Kidney glomerular epithelial cell (primary cell): ENCODE measurements around the gene LRPAP1.

Experiments
- DNase-seq: peaks from one replicate; lab custom pipeline; 2025; lab: John Stamatoyannopoulos, UW

The LRPAP1 gene

GRCh38 chr4:3485011-3485791, 47.0 kb downstream of the LRPAP1 start:
- no peak for DNase-seq

- peak; percentile 94 for DNase-seq
These were observed 47.9 kb downstream of the LRPAP1 start for GRCh38 chr4:3484057-3484973.

- DNase-seq, result no peak
These were observed 48.7 kb downstream of the LRPAP1 start for GRCh38 chr4:3483471-3483921.

GRCh38 chr4:3482707-3483106, 49.5 kb downstream of the LRPAP1 start:
- no peak for DNase-seq

GRCh38 chr4:3481783-3482393, 50.3 kb downstream of the LRPAP1 start:
- no peak for DNase-seq

GRCh38 chr4:3481113-3481531, 51.1 kb downstream of the LRPAP1 start:
- no peak for DNase-seq

GRCh38 chr4:3480528-3481112, 51.6 kb downstream of the LRPAP1 start:
- DNase-seq, result peak; percentile 45

GRCh38 chr4:3479358-3480101, 52.7 kb downstream of the LRPAP1 start:
- DNase-seq, result no peak

GRCh38 chr4:3478446-3479357, 53.5 kb downstream of the LRPAP1 start:
- DNase-seq, result no peak

GRCh38 chr4:3477750-3478430, 54.3 kb downstream of the LRPAP1 start:
- no peak for DNase-seq

- DNase-seq, result no peak
These were observed 55.1 kb downstream of the LRPAP1 start for GRCh38 chr4:3476936-3477749.

- DNase-seq, result no peak
These were observed 55.9 kb downstream of the LRPAP1 start for GRCh38 chr4:3476341-3476747.

GRCh38 chr4:3475713-3476260, 56.4 kb downstream of the LRPAP1 start:
- no peak for DNase-seq

- DNase-seq, result no peak
These were observed 57.0 kb downstream of the LRPAP1 start for GRCh38 chr4:3475041-3475712.

GRCh38 chr4:3473996-3474765, 58.0 kb downstream of the LRPAP1 start:
- no peak for DNase-seq

GRCh38 chr4:3473181-3473950, 58.9 kb downstream of the LRPAP1 start:
- DNase-seq, result no peak
